RWPE2 (cell line): Measurements from ENCODE around the gene GCG.

Experiments
- ATAC-seq: fragments of 200-7000 bp; cut with Tn5 transposase; 3 replicates; pipeline ENCODE4 v1.9.1; 2021; ENCODE audit warnings: low read depth
- DNase-seq: peaks from one replicate; pipeline ENCODE4 v3.0.0-alpha.2; 2020; ENCODE audit warnings: low spot score
- H3K27ac ChIP-seq: fragments of 450-650 bp; 2 replicates; pipeline ENCODE4 v1.5.1; 2017; ENCODE audit warnings: mild to moderate bottlenecking; ENCODE audit not compliant: poor library complexity, severe bottlenecking
- H3K27me3 ChIP-seq: fragments of 250-450 bp; sonication (Bioruptor Pico); 2 replicates; pipeline ENCODE4 v1.5.1; 2021; ENCODE audit warnings: mild to moderate bottlenecking, moderate library complexity; ENCODE audit not compliant: insufficient read depth, poor library complexity, severe bottlenecking
- H3K36me3 ChIP-seq: fragments of 250-450 bp; sonication (Bioruptor Pico); 2 replicates; pipeline ENCODE4 v1.5.1; 2020; ENCODE audit warnings: low read depth, mild to moderate bottlenecking, moderate library complexity
- H3K4me1 ChIP-seq: fragments of 250-450 bp; sonication (Bioruptor Pico); 2 replicates; pipeline ENCODE4 v1.5.1; 2021; ENCODE audit warnings: mild to moderate bottlenecking, moderate library complexity; ENCODE audit not compliant: insufficient read depth, poor library complexity, severe bottlenecking
- H3K4me3 ChIP-seq: fragments of 250-450 bp; sonication (Bioruptor Pico); 2 replicates; pipeline ENCODE4 v1.5.1; 2021; ENCODE audit warnings: mild to moderate bottlenecking, moderate library complexity; ENCODE audit not compliant: severe bottlenecking
- H3K9me3 ChIP-seq: fragments of 250-450 bp; sonication (Bioruptor Pico); 2 replicates; pipeline ENCODE4 v1.5.1; 2021; ENCODE audit warnings: mild to moderate bottlenecking, moderate library complexity; ENCODE audit not compliant: severe bottlenecking
- TF ChIP-seq, protein P1 (sequence below): fragments of 450-650 bp; IDR thresholded peaks from one replicate; pipeline ENCODE4 v1.5.1; 2017; ENCODE audit warnings: mild to moderate bottlenecking, moderate library complexity; ENCODE audit not compliant: poor library complexity, severe bottlenecking

The GCG gene

DNA sequence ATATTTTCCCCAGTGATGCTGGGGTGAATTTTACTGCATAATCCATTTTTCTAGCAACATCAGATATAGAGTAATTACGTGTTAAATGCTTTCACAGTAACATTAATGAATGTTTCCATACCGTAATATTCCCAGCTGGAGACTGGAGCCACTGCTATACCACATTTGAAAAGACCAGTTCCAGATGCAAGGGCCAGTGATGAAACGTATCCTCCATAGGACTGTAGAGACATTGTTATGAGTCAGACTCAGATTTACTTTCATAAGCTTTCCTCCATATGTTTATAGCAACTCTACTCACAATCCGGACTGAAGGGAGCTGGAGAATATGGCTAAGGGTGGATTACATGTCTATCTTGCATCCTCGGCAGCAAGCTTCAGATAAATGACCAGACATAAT, 22.7 kb upstream of the GCG start:
- Histone ChIP-seq H3K4me3 (no peak overlapping the region), H3K27ac (no peak overlapping the region), H3K4me1 (no peaks in the 10 kb centered on the region), H3K9me3 (no peaks in the 10 kb centered on the region), H3K27me3 (no peaks in the 10 kb centered on the region), H3K36me3 (peaks cover 20% of the 10 kb centered on the region; the same call in 1 of the 2 replicates)
- TF ChIP-seq, protein P1, sequence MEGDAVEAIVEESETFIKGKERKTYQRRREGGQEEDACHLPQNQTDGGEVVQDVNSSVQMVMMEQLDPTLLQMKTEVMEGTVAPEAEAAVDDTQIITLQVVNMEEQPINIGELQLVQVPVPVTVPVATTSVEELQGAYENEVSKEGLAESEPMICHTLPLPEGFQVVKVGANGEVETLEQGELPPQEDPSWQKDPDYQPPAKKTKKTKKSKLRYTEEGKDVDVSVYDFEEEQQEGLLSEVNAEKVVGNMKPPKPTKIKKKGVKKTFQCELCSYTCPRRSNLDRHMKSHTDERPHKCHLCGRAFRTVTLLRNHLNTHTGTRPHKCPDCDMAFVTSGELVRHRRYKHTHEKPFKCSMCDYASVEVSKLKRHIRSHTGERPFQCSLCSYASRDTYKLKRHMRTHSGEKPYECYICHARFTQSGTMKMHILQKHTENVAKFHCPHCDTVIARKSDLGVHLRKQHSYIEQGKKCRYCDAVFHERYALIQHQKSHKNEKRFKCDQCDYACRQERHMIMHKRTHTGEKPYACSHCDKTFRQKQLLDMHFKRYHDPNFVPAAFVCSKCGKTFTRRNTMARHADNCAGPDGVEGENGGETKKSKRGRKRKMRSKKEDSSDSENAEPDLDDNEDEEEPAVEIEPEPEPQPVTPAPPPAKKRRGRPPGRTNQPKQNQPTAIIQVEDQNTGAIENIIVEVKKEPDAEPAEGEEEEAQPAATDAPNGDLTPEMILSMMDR = no peak
- no peak for ATAC-seq
- no peak for DNase-seq

DNA sequence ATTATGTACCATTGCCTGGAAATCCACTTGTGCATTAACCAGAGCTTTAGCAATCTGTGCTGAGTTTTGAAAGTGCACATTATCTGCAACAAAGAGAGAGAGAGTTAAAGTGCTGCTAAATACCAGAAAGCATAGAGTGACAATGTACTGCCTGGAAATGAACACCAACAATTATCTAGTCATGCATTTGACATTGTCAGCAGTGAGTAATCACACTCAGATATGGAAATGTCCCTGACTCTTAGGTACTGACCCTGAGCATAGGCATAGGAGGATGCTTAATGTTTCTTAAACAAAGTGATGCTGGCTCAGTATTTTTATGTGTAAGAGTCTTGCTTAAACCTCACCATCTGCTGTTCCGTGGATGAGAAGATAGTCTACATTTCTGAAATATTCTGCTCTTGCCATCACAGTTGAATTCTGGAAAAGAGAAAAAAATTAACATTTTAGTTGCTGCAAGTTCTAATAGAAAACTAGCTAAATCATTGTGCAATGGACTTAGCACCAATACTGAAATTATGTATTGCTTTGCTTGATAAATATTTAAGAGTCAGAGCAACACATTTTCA, 20.8 kb upstream of the GCG start:
- DNase-seq (no peak), ATAC-seq (no peak)
- Histone ChIP-seq H3K27me3 (no peaks in the 10 kb centered on the region), H3K36me3 (peaks cover 20% of the 10 kb centered on the region; the same call in 1 of the 2 replicates), H3K9me3 (no peaks in the 10 kb centered on the region), H3K4me3 (no peak overlapping the region), H3K27ac (no peak overlapping the region), H3K4me1 (no peaks in the 10 kb centered on the region)
- TF ChIP-seq, protein P1 = no peak

DNA sequence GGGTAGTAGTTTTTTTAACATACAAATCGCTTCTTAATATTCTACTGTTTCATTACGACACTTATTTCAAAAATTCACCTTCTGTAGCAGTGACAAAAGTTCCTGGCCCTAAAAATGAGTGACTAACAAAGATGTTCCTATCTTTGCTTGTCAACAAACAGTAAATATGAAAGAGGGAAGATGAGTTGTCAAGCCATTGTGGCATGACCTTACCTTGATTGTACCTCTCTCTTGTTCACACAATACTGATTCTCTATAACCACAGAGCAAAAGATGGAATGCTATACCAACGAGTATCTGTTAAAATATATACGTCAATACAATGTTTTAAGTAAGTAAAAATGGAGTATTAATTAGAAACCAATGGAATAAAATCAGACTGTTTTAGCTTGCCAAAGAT, 14.7 kb upstream of the GCG start:
- no peak overlapping the region for H3K4me3 ChIP-seq
- ATAC-seq = no peak
- TF ChIP-seq, protein P1 = no peak
- H3K36me3 ChIP-seq = no peaks in the 10 kb centered on the region
- no peak for DNase-seq
- no peaks in the 10 kb centered on the region for H3K9me3 ChIP-seq
- H3K27ac ChIP-seq = no peak overlapping the region
- no peaks in the 10 kb centered on the region for H3K27me3 ChIP-seq
- H3K4me1 ChIP-seq = no peaks in the 10 kb centered on the region

DNA sequence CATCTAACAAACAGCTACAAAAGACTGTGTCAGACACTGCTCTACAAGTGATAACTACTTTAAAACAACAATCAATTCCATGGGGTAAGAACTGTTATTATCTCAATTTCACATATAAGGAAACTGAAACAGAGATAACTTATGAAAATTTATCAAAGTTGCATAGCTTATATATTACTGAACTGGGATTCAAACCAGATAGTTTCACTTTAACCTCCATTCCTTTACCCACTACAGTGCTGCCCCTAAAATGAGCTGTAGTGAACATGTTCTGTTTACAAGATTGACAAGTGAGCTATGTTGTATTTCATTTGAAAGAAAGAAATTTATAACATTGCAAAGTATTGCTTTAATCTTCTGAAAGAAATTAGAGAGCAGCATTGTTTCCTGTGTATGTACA, 14.1 kb upstream of the GCG start:
- no peak for ATAC-seq
- no peak for DNase-seq
- Histone ChIP-seq H3K27ac (no peak overlapping the region), H3K36me3 (no peaks in the 10 kb centered on the region), H3K4me3 (no peak overlapping the region), H3K9me3 (no peaks in the 10 kb centered on the region), H3K4me1 (no peaks in the 10 kb centered on the region), H3K27me3 (no peaks in the 10 kb centered on the region)
- TF ChIP-seq, protein P1 = no peak

DNA sequence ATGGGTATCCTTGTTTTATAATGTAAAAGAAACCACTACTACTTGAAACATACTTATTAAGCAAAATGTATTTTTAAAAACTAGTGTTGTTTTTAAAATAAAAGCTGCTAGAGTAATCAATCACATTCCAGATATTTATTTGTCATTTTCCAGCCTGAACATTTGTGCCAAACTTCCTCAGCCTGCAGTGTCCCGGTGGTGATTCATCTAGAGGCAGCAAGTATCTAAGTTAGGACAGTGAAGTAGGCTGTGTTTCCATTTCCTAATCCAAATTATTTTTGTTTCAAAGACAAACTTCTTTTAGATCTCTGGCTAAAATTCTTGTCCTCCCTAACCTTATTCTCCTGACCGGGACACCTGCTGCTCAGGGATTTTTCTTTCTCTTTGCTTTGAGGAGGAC, 12.8 kb upstream of the GCG start:
- DNase-seq (no peak), ATAC-seq (no peak)
- H3K27ac ChIP-seq = no peak overlapping the region
- H3K36me3 ChIP-seq = no peaks in the 10 kb centered on the region
- H3K4me3 ChIP-seq = no peak overlapping the region
- TF ChIP-seq, protein P1 = no peak
- H3K9me3 ChIP-seq = no peaks in the 10 kb centered on the region
- H3K27me3 ChIP-seq = no peaks in the 10 kb centered on the region
- H3K4me1 ChIP-seq = no peaks in the 10 kb centered on the region
